GM23338 (cell line): ENCODE data around the gene WBP11. TPM values are rescaled to one million over a fixed set of nuclear protein-coding genes. Genes with fewer than 3 reads are reported as not detected.

Source experiments
- ATAC-seq: fragments of 200-7000 bp; cut with Tn5 transposase; 3 replicates; pipeline ENCODE4 v1.9.1; 2020
- DNase-seq: peaks from one replicate; pipeline ENCODE4 v3.0.0-alpha.2; 2015; ENCODE audit warnings: low spot score
- H2AFZ ChIP-seq: fragments of 200-600 bp; sonication (generic); 2 replicates; pipeline ENCODE4 v1.8.0; 2016; ENCODE audit warnings: antibody characterized with exemption, mild to moderate bottlenecking, moderate library complexity
- H3F3A ChIP-seq: fragments of 200-600 bp; sonication (generic); replicated peaks from 2 replicates; pipeline ENCODE4 v1.8.0; 2017; ENCODE audit warnings: antibody characterized with exemption, mixed run types, low read depth
- H3K27ac ChIP-seq: fragments of 200-600 bp; sonication (generic); 2 replicates; pipeline ENCODE4 v1.6.1; 2016; ENCODE audit warnings: low read depth
- H3K27me3 ChIP-seq: fragments of 200-600 bp; sonication (generic); 2 replicates; pipeline ENCODE4 v1.8.0; 2016; ENCODE audit warnings: mild to moderate bottlenecking, mixed run types, moderate library complexity; ENCODE audit not compliant: insufficient read depth
- H3K36me3 ChIP-seq: fragments of 200-600 bp; sonication (generic); 2 replicates; pipeline ENCODE4 v1.8.0; 2016; ENCODE audit warnings: mild to moderate bottlenecking; ENCODE audit not compliant: insufficient read depth
- H3K4me1 ChIP-seq: fragments of 200-600 bp; sonication (generic); 2 replicates; pipeline ENCODE4 v1.8.0; 2016; ENCODE audit warnings: mild to moderate bottlenecking, moderate library complexity; ENCODE audit not compliant: insufficient read depth
- H3K4me2 ChIP-seq: fragments of 200-600 bp; sonication (generic); 2 replicates; pipeline ENCODE4 v1.7.1; 2017; ENCODE audit warnings: mixed run types
- H3K4me3 ChIP-seq: fragments of 200-600 bp; sonication (generic); 2 replicates; pipeline ENCODE4 v1.6.1; 2016; ENCODE audit warnings: mixed run types
- H3K79me2 ChIP-seq: fragments of 200-600 bp; sonication (generic); replicated peaks from 2 replicates; pipeline ENCODE4 v1.8.0; 2017; ENCODE audit warnings: mild to moderate bottlenecking; ENCODE audit not compliant: insufficient read depth
- H3K9me2 ChIP-seq: fragments of 200-600 bp; sonication (generic); 2 replicates; pipeline ENCODE4 v1.8.0; 2017; ENCODE audit not compliant: insufficient read depth
- H4K20me1 ChIP-seq: fragments of 200-600 bp; sonication (generic); replicated peaks from 2 replicates; pipeline ENCODE4 v1.8.0; 2017; ENCODE audit warnings: mild to moderate bottlenecking; ENCODE audit not compliant: insufficient read depth
- H3K27ac Mint-ChIP-seq: 2 replicates; pipeline ENCODE4 v1.8.0; 2020; ENCODE audit warnings: inconsistent platforms, mild to moderate bottlenecking, moderate library complexity, mixed read lengths
- H3K27me3 Mint-ChIP-seq: 3 replicates; pipeline ENCODE4 v1.8.0; 2022; ENCODE audit warnings: low read depth, mild to moderate bottlenecking, moderate library complexity, mixed read lengths, inconsistent platforms; ENCODE audit not compliant: insufficient read depth, poor library complexity
- H3K36me3 Mint-ChIP-seq: 3 replicates; pipeline ENCODE4 v1.8.0; 2021; ENCODE audit warnings: low read depth, mild to moderate bottlenecking, inconsistent platforms, moderate library complexity, mixed read lengths
- H3K4me1 Mint-ChIP-seq: 3 replicates; pipeline ENCODE4 v1.8.0; 2020; ENCODE audit warnings: mild to moderate bottlenecking, inconsistent platforms, mixed read lengths
- H3K4me3 Mint-ChIP-seq: 3 replicates; pipeline ENCODE4 v1.8.0; 2021; ENCODE audit warnings: moderate library complexity, mild to moderate bottlenecking, inconsistent platforms, mixed read lengths
- H3K9me3 Mint-ChIP-seq: 3 replicates; pipeline ENCODE4 v1.8.0; 2020; ENCODE audit warnings: moderate library complexity, mild to moderate bottlenecking, inconsistent platforms, mixed read lengths
- CREB1 ChIP-seq: fragments of 250-450 bp; sonication (Bioruptor Pico); IDR thresholded peaks from 2 replicates; pipeline ENCODE4 v1.5.0; 2020; ENCODE audit warnings: low read depth, mild to moderate bottlenecking, moderate library complexity
- ETS1 ChIP-seq: IDR thresholded peaks from 2 replicates; pipeline ENCODE4 v1.6.1; 2016; ENCODE audit warnings: antibody characterized with exemption
- EZH2 ChIP-seq: fragments of 200-600 bp; sonication (generic); IDR thresholded peaks from one replicate; pipeline ENCODE4 v1.8.0; 2017; ENCODE audit warnings: antibody characterized with exemption, mild to moderate bottlenecking, low read depth; ENCODE audit not compliant: unreplicated experiment
- EZH2phosphoT487 ChIP-seq: fragments of 200-600 bp; sonication (generic); IDR thresholded peaks from one replicate; pipeline ENCODE4 v1.8.1; 2018; ENCODE audit warnings: antibody characterized with exemption; ENCODE audit not compliant: unreplicated experiment
- JUNB ChIP-seq: IDR thresholded peaks from one replicate; pipeline ENCODE4 v1.6.1; 2016; ENCODE audit warnings: antibody characterized with exemption; ENCODE audit not compliant: unreplicated experiment
- NANOG ChIP-seq: IDR thresholded peaks from 2 replicates; pipeline ENCODE4 v1.6.1; 2016; ENCODE audit warnings: antibody characterized with exemption, borderline replicate concordance
- POLR2AphosphoS5 ChIP-seq: IDR thresholded peaks from 2 replicates; pipeline ENCODE4 v1.6.1; 2016; ENCODE audit warnings: antibody characterized with exemption, low read depth
- STAT1 ChIP-seq: IDR thresholded peaks from one replicate; pipeline ENCODE4 v1.6.1; 2016; ENCODE audit warnings: antibody characterized with exemption; ENCODE audit not compliant: unreplicated experiment
- ZNF114 ChIP-seq: fragments of 250-450 bp; sonication (Bioruptor Pico); IDR thresholded peaks from 2 replicates; pipeline ENCODE4 v1.5.0; 2020; ENCODE audit warnings: mild to moderate bottlenecking, moderate library complexity
- ZNF331 ChIP-seq: fragments of 250-450 bp; sonication (Bioruptor Pico); IDR thresholded peaks from 2 replicates; pipeline ENCODE4 v1.5.0; 2020; ENCODE audit warnings: low read depth, mild to moderate bottlenecking, moderate library complexity
- ZNF462 ChIP-seq: fragments of 250-450 bp; sonication (Bioruptor Pico); IDR thresholded peaks from 2 replicates; pipeline ENCODE4 v1.5.0; 2020; ENCODE audit warnings: mild to moderate bottlenecking, moderate library complexity
- polyA plus RNA-seq: library from polyadenylated mRNA; unstranded; fragments of >200 nt; fragmentation: Nextera tagmentation; extraction: Ambion mirVana; gene quantifications from 2 replicates; pipeline ENCODE4 v1.2.1, GENCODE V29; 2016
- total RNA-seq: library from RNA; depleted of rRNA; stranded (reverse); fragments of >200 nt; shearing (Covaris generic); gene quantifications from 2 replicates; pipeline ENCODE4 v1.2.3, GENCODE V29; 2014
- TF ChIP-seq, protein P1 (sequence below): IDR thresholded peaks from one replicate; pipeline ENCODE4 v1.6.1; 2018; ENCODE audit warnings: antibody characterized with exemption; ENCODE audit not compliant: unreplicated experiment
- TF ChIP-seq, protein P2 (sequence below), 2 experiments: fragments of 200-600 bp in 1 of 2; sonication (generic) in 1 of 2; conservative IDR thresholded peaks; 2 replicates each; pipeline versions ENCODE4 v1.5.1 to v1.6.1; 2016 to 2017; ENCODE audit warnings: antibody characterized with exemption in 2 of 2, low read depth in 2 of 2, mild to moderate bottlenecking in 2 of 2, moderate library complexity in 1 of 2

WBP11 gene
- total and polyA plus RNA-seq, 2 experiments from 2014 or later: 57.1 to 148 TPM

DNA sequence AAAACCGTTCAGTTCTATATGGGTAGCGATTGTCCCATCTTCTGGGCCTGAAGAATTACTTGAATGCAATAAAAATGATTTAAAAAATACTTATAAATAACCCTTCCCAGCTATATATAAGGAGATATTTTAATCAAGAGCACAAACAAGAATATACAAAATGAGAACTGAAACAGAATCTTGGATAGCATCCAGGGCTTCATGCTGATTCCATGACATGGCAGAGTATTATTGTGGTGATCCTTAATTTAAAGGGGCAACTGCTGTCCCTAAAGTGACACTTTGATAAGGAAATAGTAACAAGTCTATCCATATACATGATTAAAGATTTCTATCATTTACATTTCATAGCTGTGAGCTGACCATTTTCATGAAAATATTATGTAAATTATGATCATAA, 18.8 kb downstream of the WBP11 start (continued):
- no peak for TF ChIP-seq CREB1 (CRISPR knock-in tag)
- no peak for TF ChIP-seq JUNB
- TF ChIP-seq EZH2: no peak
- TF ChIP-seq ZNF114 (CRISPR knock-in tag): no peak

- H3K4me3 Mint-ChIP-seq: no peak overlapping the region
- H3K79me2 ChIP-seq: no peaks in the 10 kb centered on the region
- peaks cover 16% of the 10 kb centered on the region; the same call in 1 of the 2 replicates for H3K36me3 ChIP-seq
- no peaks in the 10 kb centered on the region for H3F3A ChIP-seq
- H3K27ac ChIP-seq: no peak overlapping the region
- peaks cover 2% of the 10 kb centered on the region; the same call in 1 of the 3 replicates for H3K4me1 Mint-ChIP-seq
- H3K27ac Mint-ChIP-seq: no peak overlapping the region
- no peak for ATAC-seq
- H3K4me3 ChIP-seq: no peak overlapping the region
- no peak for TF ChIP-seq STAT1
- no peak for TF ChIP-seq ETS1
- TF ChIP-seq, protein P1, sequence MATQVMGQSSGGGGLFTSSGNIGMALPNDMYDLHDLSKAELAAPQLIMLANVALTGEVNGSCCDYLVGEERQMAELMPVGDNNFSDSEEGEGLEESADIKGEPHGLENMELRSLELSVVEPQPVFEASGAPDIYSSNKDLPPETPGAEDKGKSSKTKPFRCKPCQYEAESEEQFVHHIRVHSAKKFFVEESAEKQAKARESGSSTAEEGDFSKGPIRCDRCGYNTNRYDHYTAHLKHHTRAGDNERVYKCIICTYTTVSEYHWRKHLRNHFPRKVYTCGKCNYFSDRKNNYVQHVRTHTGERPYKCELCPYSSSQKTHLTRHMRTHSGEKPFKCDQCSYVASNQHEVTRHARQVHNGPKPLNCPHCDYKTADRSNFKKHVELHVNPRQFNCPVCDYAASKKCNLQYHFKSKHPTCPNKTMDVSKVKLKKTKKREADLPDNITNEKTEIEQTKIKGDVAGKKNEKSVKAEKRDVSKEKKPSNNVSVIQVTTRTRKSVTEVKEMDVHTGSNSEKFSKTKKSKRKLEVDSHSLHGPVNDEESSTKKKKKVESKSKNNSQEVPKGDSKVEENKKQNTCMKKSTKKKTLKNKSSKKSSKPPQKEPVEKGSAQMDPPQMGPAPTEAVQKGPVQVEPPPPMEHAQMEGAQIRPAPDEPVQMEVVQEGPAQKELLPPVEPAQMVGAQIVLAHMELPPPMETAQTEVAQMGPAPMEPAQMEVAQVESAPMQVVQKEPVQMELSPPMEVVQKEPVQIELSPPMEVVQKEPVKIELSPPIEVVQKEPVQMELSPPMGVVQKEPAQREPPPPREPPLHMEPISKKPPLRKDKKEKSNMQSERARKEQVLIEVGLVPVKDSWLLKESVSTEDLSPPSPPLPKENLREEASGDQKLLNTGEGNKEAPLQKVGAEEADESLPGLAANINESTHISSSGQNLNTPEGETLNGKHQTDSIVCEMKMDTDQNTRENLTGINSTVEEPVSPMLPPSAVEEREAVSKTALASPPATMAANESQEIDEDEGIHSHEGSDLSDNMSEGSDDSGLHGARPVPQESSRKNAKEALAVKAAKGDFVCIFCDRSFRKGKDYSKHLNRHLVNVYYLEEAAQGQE: no peak
- TF ChIP-seq EZH2: no peak
- TF ChIP-seq, protein P2, sequence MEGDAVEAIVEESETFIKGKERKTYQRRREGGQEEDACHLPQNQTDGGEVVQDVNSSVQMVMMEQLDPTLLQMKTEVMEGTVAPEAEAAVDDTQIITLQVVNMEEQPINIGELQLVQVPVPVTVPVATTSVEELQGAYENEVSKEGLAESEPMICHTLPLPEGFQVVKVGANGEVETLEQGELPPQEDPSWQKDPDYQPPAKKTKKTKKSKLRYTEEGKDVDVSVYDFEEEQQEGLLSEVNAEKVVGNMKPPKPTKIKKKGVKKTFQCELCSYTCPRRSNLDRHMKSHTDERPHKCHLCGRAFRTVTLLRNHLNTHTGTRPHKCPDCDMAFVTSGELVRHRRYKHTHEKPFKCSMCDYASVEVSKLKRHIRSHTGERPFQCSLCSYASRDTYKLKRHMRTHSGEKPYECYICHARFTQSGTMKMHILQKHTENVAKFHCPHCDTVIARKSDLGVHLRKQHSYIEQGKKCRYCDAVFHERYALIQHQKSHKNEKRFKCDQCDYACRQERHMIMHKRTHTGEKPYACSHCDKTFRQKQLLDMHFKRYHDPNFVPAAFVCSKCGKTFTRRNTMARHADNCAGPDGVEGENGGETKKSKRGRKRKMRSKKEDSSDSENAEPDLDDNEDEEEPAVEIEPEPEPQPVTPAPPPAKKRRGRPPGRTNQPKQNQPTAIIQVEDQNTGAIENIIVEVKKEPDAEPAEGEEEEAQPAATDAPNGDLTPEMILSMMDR (conservative IDR thresholded peaks at IDR 0.05; ENCODE audit: low read depth in 2 of 2): no peak
- TF ChIP-seq CREB1 (CRISPR knock-in tag): no peak
- no peak for TF ChIP-seq EZH2phosphoT487
- TF ChIP-seq NANOG: no peak
- no peak for TF ChIP-seq ZNF462 (CRISPR knock-in tag)
- TF ChIP-seq POLR2AphosphoS5: no peak
- TF ChIP-seq ZNF331 (CRISPR knock-in tag): no peak
- no peak for TF ChIP-seq ZNF114 (CRISPR knock-in tag)
- no peak for TF ChIP-seq JUNB
- H3K9me2 ChIP-seq: no peaks in the 10 kb centered on the region
- no peak overlapping the region for H3K4me2 ChIP-seq
- no peaks in the 10 kb centered on the region for H3K27me3 Mint-ChIP-seq
- H2AFZ ChIP-seq: no peak overlapping the region
- peaks cover 9% of the 10 kb centered on the region; the same call in 1 of the 2 replicates for H4K20me1 ChIP-seq
- no peaks in the 10 kb centered on the region for H3K9me3 Mint-ChIP-seq
- peaks cover 2% of the 10 kb centered on the region for H3K4me1 ChIP-seq
- no peak for DNase-seq
- H3K27me3 ChIP-seq: no peaks in the 10 kb centered on the region
- peaks cover 14% of the 10 kb centered on the region for H3K36me3 Mint-ChIP-seq
Measured at GRCh38 chr12:14782756-14783155, 20.5 kb downstream of the WBP11 start.
